Measurements from ENCODE around the gene GAS1.

The GAS1 gene

DNA sequence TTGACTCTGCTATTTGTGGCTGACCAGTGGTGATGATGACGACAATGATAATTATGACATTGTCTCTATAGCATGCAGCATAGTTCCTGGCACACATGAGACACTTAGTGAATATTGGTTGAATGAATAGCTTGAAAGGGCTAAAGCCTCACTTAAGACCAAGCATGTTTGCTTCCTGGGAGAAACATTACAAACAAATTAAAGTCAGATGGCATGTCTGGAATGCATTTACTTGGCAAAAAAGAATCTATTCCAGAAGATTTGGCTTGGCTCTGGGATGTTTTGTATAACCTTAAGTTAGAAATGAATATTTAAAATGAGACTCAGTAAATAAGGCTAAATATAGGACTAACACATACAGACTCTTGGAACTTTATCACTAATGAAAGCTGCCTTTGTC lies 21.6 kb downstream of the GAS1 start:
- DNase-seq (ENCODE audit: insufficient read length, low spot score) (no peak), FAIRE-seq (no peak)
- TF ChIP-seq, protein P1, sequence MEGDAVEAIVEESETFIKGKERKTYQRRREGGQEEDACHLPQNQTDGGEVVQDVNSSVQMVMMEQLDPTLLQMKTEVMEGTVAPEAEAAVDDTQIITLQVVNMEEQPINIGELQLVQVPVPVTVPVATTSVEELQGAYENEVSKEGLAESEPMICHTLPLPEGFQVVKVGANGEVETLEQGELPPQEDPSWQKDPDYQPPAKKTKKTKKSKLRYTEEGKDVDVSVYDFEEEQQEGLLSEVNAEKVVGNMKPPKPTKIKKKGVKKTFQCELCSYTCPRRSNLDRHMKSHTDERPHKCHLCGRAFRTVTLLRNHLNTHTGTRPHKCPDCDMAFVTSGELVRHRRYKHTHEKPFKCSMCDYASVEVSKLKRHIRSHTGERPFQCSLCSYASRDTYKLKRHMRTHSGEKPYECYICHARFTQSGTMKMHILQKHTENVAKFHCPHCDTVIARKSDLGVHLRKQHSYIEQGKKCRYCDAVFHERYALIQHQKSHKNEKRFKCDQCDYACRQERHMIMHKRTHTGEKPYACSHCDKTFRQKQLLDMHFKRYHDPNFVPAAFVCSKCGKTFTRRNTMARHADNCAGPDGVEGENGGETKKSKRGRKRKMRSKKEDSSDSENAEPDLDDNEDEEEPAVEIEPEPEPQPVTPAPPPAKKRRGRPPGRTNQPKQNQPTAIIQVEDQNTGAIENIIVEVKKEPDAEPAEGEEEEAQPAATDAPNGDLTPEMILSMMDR (IDR thresholded peaks at IDR 0.05; ENCODE audit: insufficient read depth, missing control alignments): no peak

- FAIRE-seq: no peak
- TF ChIP-seq, protein P1 (IDR thresholded peaks at IDR 0.05; ENCODE audit: insufficient read depth, missing control alignments): no peak
- no peak for DNase-seq (ENCODE audit: insufficient read length, low spot score)
Observed at GRCh38 chr9:86924206-86924605, 23.1 kb downstream of the GAS1 start.

DNA sequence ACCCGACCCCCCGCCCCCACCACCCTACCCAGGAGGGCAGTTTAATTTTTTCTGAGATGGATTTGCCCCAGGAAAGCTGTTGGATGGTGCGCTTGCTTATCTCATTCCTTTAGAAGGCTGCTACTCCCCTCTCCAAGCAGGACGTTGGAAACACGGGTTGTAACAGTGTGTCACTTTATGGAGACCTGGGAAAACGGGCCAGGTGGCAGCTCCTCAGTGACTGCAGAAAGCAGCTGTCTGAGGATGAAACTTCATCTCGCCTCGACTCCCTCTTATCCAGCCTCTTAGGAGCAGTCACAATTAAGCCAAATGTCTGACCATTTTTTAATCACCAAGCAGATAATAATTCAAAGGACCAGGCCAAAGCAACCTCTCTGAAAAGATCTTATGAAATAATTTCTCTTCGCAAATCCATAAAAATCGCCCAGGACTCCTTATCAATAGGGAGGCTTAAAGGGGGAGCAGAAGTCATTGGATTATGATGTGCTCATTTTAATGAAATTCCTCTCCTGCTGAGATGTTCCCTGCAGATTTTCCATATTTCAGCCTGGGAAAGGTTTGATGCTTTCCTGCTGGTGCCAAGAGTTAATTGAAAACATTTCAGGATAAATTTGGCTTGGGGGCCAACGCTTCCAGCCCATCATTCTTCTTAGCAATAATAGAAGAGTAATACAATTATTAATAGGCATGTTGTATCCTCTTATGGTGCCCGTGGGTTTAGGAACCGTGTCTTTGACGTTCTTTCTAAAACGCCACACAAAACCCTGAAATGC lies 26.0 kb downstream of the GAS1 start:
- FAIRE-seq (no peak), DNase-seq (ENCODE audit: insufficient read length, low spot score) (no peak)
- TF ChIP-seq, protein P1 (IDR thresholded peaks at IDR 0.05; ENCODE audit: insufficient read depth, missing control alignments): no peak

- TF ChIP-seq, protein P1 (IDR thresholded peaks at IDR 0.05; ENCODE audit: insufficient read depth, missing control alignments): no peak
- FAIRE-seq (no peak), DNase-seq (ENCODE audit: insufficient read length, low spot score) (no peak)
Observed at GRCh38 chr9:86918556-86918955, 28.8 kb downstream of the GAS1 start.

GRCh38 chr9:86912210-86912609 lies 35.1 kb downstream of the GAS1 start:
- no peak for FAIRE-seq
- no peak for DNase-seq (ENCODE audit: insufficient read length, low spot score)
- TF ChIP-seq, protein P1 (IDR thresholded peaks at IDR 0.05; ENCODE audit: insufficient read depth, missing control alignments): no peak

DNA sequence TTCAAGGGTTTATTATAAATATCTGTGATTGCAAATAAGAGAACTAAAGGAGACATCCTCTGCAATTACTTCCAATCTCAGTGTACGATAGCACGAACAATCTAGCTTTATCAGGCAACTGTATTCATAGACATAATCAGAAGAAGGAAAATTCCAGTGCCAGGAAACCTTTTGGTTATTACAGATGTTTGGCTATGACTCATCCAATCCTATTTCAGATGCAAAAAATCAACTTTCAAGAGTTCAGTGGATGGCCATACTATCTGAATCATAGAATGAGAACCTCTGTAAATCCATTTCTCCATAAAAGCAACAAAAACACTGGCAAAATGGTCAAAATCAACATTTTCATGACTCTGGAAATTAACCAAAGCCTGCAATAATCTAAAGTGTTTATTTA lies 37.9 kb downstream of the GAS1 start:
- TF ChIP-seq, protein P1 (IDR thresholded peaks at IDR 0.05; ENCODE audit: insufficient read depth, missing control alignments): no peak
- DNase-seq (ENCODE audit: insufficient read length, low spot score) (no peak), FAIRE-seq (no peak)

- TF ChIP-seq, protein P1 (IDR thresholded peaks at IDR 0.05; ENCODE audit: insufficient read depth, missing control alignments): no peak
- DNase-seq (ENCODE audit: insufficient read length, low spot score) (no peak), FAIRE-seq (no peak)
Observed at GRCh38 chr9:86908261-86908660, 39.0 kb downstream of the GAS1 start.

All from D721Med (cell line).